Raji (cell line): ENCODE data around the gene FAM234A.

Experiments used
- POLR2A ChIP-seq: IDR thresholded peaks from 2 replicates; pipeline ENCODE4 v1.6.1; 2011; ENCODE audit warnings: low read depth, low read length, control low read depth; ENCODE audit not compliant: insufficient read depth

Gene FAM234A

DNA sequence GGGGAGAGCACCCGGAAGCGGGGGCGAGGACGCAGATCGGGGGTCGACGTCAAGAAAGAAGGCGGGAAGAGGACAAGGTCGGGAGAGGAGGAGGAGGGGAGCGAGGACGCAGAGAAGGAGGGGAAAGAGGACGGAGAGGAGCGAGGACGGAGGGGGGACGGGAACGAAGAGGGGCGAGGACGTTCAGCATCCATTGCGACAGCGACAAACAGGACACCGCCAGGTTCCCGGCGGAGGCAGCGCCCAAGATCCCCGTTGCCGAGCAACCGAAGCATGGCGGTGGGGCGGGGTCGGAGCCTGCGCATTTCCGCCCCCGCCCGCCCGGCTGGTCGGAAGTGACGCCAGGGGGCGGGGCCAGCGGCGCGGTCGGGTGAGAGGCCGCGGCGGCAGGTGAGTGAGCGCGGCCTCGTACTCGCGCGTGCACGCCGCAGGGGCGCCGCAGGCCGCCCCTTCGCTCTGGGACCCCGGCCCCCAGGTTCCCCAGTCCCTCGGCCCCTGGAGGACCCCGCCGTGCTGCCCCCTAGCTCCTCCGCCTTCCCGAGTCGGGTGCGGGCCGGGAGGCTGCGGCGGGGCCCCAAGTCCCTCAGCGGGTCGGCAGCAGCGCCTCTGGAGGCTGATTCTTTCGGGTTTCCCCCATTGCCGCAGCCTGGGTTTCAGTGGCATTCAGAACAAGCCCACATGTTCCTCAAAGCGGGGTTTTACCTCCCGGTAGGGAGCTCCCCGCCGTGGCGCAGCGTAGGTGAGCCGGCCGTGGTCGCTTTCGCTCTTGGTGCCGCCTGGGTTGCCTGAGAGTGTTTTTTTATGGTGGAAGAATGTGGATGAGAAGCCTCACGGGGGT, at the start of gene FAM234A:
Gene FAM234A (plus strand): TSS at position 354 of the 838 bp plus-strand sequence. CDS start 19,593 bp downstream, outside the sequence.
- peak; percentile 95 for TF ChIP-seq POLR2A

- no peak for TF ChIP-seq POLR2A
These were observed 49.4 kb upstream of the FAM234A start for GRCh38 chr16:185213-185612.

DNA sequence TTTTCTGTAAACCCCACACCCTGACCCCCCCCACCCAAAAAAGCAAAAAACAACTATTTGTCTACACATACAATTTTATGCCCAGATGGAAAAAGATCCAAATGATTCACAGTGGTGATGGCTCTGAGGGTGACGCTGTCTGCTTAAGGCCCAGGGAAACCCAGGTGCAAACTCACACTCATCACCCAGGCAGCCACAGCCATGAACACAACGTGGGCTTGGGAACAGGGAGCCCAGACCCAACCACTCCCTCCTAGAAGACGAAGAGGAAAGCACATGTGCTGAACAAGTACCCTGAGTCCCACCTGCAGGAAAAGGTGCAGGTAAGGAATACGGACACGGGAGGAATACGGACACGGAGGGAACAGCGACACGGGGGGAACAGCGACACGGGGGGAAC, 48.9 kb upstream of the FAM234A start:
- no peak for TF ChIP-seq POLR2A

DNA sequence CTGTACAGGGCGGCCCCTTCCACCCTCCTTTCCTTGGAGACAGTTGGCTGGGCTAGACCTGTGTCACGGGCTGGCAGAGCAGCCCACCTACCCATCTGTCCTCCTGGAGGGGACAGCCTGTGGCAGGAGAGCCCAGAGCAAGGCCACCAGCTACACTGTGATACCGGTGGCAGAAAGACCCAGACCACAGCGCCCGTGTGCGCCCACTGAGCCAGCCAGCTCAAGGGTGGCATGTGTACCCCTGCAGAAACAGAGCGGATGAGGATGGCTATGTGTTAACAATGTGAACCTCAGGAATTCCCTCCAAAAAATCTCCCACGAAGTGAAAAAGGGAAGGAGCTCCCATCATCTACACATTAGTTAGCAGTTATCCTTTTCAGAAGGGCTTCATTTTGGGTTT, 47.3 kb upstream of the FAM234A start:
- TF ChIP-seq POLR2A: no peak

DNA sequence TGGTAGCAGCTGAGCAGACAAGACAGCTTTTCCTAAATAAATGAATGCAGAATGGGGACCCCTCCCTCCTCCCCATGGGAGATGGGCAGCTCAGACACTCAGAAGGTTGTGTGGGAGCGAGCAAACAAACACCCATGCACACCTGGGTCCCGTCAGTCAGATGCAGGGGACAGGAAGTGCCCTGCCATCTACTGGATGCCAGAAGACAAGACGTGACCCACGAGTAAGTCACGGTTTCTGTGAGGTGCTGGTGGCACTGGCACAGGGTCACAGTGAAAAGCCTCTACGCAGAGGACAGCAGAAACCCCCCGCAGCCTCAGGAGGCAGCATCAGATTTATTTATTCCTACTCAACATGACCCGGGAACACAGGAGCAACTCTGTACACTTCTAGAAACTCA, 45.9 kb upstream of the FAM234A start:
- TF ChIP-seq POLR2A: no peak

- no peak for TF ChIP-seq POLR2A
These were observed 44.9 kb upstream of the FAM234A start for GRCh38 chr16:189604-190186.

DNA sequence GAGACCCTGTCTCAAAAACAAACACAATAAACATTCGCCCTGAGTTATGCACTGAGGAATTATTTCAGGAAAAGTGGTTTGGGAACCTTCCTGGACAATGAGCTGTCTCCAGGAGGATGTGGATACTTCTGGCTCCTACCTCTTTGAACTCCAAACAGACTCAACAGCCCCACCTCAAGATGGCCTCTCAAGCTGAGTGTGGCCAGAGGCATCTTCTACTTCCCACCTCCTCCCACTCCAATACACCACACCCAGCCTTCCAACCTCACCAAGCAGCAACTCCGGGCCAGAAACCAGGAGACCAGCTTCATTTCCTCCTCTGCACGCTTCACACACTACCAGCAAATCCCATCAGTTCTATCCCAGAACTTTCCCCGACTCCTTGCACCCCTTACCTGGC, 42.8 kb upstream of the FAM234A start:
- TF ChIP-seq POLR2A: no peak

DNA sequence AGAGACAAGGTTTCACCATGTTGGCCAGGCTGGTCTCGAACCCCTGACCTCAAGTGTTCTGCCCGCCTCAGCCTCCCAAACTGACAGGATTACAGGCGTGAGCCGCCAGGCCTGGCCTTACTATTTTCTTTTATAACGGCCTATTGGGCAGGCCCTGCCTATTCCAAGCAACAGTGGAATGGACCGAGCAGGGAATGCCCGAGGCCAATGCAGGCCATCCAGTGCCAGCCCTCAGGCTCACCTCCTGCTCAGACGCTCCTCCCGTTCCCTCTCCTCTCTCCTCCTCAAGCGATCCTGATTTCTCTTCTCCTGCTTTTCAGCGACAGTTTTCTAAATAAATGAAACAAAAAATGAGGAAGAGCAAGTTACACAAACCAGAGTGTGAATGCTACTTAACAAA, 41.9 kb upstream of the FAM234A start:
- TF ChIP-seq POLR2A: no peak

GRCh38 chr16:193441-193840, 41.2 kb upstream of the FAM234A start:
- no peak for TF ChIP-seq POLR2A

DNA sequence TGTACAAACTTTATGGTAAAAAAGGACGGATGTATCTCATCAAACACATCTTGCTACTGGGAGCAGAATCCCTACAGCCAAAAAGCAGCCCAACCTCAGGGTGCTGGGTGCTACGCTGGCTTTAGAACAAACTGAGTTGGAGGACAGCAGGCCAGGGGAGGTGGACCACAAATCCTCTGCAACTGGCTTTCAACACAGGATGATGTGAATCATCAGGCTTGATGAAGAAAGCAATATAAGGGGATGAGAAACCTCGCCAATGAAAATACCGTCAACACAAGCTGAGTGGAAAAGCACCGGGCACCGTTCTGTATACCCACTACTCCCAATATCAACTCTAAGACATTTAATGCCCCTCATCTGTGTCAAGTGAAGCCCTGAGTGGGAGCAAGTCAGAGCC, 40.1 kb upstream of the FAM234A start:
- no peak for TF ChIP-seq POLR2A

DNA sequence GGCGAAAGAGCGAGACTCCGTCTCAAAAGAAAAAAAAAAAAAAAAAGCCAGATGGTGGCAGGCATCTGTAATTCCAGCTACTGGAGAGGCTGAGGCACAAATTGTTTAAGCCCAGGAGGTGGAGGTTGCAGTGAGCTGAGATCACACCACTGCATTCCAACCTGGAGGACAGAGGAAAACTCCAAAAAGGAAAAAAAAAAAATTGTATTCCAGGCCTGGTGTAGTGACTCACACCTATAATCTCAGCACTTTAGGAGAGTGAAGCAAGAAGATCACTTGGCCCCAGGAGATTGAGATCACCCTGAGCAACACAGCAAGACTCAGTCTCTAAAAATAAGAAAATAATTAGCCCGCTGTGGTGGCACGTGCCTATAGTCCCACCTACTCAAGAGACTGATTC, 34.2 kb upstream of the FAM234A start:
- no peak for TF ChIP-seq POLR2A

GRCh38 chr16:203246-203645, 31.4 kb upstream of the FAM234A start:
- TF ChIP-seq POLR2A: no peak

- no peak for TF ChIP-seq POLR2A
These were observed 21.6 kb upstream of the FAM234A start for GRCh38 chr16:212999-213398.

DNA sequence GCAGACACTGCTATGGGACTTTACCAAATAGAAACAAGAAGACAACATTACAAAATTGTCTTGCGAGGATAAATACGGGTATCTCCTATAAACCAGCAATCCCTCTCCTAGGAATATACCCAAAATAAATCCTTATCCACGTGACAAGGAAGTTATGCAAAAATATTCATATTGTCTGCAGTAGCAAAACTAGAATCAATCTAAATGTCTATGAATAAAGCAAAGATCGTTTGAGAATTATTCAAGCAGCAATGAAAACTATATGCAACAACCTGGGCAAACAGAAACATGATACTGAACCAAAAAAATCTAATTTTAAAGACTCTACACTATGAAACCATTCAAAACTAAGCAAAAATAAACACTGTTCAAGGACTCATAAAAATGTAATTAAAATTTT, 14.6 kb upstream of the FAM234A start:
- TF ChIP-seq POLR2A: no peak

DNA sequence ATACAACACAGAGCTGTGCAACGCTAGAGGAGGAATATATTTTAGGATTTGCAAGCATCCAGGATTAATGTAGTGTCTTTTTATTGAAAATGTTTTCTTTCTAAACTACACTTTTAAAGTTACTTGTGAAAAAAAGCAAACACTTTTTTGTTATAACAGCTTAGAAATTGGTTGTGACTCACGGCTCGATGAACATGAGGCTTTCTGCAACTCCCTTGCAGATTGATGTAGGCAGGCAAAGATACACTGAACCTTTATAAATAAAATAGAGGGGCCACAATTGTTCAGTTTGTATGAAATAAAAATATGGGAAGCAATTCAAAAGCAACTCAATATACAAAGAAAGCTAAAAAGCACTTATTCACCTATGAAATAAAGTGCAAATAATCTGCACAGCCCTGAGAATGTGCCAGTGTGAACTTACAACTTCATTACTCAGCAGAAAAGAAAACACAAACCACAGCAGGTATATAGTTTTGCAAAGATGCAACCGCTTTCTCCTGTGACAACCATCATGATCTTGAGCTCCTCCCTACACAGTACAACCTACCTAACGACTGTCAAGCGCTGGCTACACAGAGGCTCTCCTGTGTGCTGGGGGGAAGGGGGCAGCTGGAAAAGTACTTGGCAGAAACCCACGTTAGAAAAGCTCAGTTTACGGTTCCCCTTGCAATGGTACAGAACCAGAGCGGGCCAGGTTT, 6.3 kb upstream of the FAM234A start:
- TF ChIP-seq POLR2A: no peak
